Measurements from ENCODE around the gene MAN1B1.

GRCh38 chr9:137085920-137086530 is 760 bp upstream of the MAN1B1 start:
- no peak for TF ChIP-seq CTCF (conservative IDR thresholded peaks at IDR 0.05 in 1 of 2, IDR thresholded peaks at IDR 0.05 in 1 of 2; ENCODE audit: low read depth in 1 of 2, low read length in 2 of 2)
- TF ChIP-seq EZH2 (IDR thresholded peaks at IDR 0.05; ENCODE audit: low read length, missing control alignments) = no peak

Measured in fibroblast of lung (primary cell).